Suppressor macrophage treated with lipopolysaccharide for 1 hour (primary cell): ENCODE results near the gene SPECC1.
"Not testable (repeated sequence)": the region's sequence is repeated elsewhere in the genome, so short reads cannot be mapped to it uniquely, and the experiment has no call there.

Experiments
- DNase-seq, 3 donors: peaks; one replicate each; pipeline ENCODE4 v3.0.0-alpha.2; 2020 to 2022

Gene SPECC1

DNA sequence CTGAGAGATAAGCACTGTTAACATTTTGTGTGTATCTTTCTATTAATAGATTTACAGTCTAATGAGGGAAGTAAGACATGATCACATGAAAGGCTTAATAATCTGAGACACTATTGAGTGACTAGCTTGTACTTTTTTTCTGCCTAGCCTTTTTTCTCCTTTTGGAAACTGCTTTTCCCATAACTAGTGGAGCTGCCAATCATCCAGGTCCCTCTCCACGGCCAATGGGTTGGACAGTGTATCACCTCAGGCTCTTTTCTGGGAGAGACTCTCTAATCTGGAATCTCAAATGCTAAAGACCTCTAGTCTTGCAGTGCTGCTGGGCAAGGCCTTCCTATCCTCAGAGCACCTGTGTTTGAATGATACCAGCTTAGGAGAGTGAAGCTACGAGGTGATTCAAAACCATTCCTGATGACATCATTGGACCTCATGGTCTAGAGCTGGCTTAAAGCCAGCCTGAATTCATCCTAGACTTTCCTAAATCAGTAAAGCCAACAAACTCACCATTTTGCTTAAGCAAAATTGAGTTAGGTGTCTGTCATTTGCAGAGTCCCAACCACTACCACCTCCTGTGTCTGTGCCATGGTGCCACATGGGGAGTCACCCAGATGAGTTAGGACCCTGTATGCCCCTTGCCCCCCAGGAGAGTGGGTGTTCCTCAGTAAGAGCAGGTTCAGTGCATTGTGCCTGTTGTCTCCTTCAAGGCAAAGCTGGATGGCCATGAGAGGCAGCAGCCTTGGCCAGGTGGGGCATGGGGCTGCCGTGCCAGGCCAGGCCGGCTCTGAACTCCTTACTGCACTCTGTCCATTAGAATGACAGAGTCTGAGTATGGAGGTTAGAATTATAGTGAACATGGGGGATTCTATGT is 62.9 kb downstream of the SPECC1 start:
- peak in 2 of 3 donors; percentile 30 to 46 for DNase-seq

DNA sequence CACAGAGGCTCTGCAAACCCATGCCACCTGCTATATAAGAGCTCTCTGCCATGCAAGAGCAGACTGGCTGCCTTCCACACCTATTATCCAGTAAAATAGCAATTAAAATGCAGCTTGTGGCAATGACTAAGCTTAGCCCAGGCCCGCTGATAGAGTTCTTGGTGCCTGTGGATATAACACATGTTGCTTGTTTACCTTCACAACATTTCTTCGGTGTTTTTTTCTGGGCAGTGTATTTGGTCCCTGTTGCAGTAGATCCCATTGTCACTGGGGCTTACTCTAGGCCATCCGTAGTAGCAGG is 63.5 kb downstream of the SPECC1 start:
- DNase-seq = no peak

DNA sequence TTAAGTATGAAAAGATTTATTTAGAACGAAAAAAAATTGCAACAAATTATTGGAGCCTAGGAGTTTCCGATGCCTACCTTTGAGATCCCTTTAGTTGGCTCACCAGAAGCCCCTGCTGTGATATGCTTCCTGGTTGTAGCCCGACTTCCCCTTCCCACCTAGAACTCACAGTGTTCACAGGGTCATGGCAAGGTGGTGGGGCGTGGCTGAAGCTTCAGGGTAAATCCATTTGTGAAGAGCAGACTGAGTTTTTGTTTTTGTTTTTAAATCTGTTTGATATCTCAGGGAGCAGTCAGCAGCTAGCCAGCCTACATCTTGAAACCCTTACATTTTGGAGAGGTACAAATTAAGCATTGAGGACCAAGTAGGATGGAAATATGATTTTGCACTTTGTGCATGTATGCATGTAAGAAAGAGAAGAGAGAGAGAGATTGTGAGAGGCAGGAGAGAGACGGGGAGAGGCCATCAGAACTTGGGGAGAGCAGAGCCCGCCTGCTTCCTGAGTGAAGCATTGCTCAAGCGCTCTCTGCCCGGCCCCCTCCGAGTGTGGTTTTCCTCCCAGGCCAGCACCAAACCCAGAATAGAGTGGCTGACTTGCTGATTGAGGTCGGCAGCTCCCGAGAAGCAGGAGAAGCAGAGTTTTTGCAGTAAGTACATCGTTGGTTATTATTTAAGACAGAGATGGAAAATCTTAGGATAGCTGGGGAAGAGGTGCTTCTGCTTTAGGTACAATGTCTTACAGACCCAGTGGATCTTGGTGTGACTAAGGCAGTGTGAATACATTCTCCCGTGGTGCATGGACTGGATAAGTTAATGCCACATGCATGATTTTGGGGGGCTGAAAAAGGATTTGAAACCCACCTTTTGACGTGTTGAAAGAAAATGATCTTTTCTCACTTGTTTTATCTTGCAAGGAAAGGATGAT is 64.2 kb downstream of the SPECC1 start:
- DNase-seq = peak; percentile 55 to 71 (median 58)

DNA sequence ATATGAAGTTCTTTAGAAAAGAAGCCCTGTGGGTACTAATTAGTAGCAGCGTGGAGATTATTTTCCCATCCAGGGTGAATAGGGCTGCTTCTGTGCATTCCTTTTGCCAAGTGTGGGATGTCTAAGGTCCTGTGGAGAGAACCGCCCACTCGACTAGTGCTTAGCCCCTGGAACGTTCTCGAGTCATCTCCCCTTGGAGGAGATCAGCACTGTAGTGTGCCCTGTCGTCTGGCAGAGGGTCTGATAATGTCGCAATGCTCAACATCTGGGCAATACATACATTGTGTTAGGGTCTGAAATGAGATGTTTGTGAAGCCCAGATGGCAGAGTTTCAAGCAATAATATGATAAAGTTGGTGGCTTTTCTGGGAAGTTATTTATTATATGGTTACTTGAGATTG is 64.8 kb downstream of the SPECC1 start:
- peak in 1 of 3 donors; percentile 31 for DNase-seq

DNA sequence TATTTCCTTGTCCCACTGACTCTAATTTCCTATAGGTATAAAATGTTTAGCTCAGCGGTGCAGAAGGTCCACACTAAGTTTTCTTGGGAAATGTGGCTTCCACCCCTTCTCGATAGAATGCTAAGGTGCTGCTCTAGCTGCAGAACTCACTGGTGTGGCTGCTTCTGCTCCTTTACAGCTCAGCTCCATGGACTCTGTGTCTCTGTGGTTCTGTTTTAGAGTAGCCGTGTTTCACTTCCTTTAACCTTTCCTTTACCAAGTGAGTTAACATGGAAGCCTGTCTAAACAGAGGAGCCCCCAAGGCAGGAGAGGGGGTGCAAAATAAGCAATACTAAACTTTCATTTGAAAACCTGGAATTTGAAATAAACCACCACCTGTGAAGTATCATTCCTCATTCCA is 65.3 kb downstream of the SPECC1 start:
- DNase-seq = peak; percentile 28 to 53 (median 49)

DNA sequence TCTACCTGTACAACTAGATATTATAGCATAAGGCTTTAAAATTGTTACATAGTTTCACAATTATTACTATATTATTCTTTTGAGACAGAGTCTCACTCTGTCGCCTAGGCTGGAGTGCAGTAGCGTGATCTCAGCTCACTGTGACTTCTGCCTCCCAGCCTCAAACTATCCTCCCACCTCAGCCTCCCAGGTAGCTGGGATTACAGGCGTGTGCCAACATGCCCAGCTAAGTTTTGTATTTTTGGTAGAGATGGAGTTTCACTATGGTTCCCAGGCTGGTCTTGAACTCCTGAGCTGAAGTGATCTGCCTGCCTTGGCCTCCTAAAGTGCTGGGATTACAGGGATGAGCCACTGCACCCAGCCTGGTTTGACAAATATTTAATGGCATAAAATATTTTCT is 67.0 kb downstream of the SPECC1 start:
- DNase-seq = not testable (repeated sequence)

DNA sequence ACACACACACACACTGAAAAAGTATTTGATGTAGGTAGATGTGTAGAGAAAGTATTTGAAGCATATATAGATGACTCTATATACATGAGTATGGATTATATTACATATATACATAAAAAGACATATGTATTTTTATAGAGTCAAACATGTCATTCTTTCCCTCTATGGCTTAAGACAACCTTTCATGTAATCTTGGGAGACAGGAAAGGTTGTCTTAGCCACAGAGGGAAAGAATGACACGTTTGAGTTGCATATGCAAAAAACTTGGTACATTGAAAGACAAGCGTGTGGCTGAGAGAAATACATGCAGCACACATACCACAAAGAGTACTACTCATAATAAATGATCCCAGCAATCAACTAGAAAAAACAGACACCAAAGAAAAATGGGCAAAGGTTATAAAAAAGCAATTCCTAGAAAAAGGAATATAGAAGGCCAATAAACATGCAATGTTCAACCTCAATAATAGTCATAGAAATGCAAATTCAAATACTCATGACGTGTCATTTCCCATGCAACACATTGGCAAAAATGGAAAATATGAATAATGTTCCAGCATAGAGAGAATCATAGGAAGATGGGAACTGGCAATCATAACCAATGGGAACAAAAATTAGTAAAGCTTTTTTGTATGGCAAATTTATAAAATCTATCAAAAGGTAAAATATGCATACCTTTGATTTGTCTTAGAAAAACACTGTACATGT is 69.0 kb downstream of the SPECC1 start:
- DNase-seq = peak in 2 of 3 donors; percentile 39 to 68

DNA sequence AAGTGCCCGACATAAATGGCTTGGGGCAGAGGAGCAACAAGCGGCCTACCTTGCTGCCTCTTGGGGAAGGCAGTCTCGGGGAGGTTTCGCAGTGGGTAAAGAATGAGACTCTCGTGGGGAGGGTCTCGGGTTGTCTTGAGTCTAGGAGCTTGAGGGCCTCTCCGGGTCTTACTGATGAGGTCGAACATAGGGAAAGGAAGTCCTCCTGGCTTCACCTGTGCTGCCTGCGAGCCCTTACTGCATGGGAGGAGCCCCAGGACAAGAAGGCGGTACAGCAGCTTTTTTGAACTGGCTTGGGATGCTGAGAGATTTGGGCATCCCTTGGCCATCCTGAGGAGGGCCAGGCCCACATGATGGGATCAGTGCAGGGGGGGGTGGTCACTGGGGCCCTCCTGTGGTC is 71.4 kb downstream of the SPECC1 start:
- no peak for DNase-seq

DNA sequence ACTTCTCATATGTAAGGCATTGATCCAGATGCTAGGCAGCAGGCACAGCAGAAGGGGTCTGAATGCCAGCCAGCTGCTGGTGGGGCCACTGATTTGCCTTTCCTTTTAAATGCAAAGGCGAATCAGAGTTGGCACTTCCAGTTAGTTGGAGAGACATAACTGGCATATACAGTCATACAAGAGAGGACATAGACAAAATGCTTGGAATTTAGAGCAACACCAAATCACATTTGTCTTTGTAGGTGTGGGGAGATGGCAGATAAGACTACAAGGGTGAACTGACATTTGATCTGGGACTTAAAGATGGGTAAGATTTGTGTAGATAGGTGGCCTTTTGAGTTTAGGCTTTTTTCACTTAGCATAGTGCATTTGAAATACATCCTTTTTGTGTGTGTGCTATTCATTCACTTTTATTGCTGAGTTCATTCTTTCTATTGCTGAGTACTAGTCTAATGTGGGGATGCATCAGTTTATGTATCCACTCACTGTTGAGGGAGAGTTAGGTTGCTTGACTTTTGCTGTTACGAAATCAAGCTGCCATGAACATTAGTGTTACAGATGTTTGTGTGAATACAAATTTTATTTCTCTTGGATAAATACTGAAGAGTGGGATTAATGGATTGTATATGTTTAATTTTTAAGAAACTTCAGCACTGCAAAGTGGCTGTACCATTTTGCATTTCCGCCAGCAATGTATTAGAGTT is 74.1 kb downstream of the SPECC1 start:
- DNase-seq = no peak

DNA sequence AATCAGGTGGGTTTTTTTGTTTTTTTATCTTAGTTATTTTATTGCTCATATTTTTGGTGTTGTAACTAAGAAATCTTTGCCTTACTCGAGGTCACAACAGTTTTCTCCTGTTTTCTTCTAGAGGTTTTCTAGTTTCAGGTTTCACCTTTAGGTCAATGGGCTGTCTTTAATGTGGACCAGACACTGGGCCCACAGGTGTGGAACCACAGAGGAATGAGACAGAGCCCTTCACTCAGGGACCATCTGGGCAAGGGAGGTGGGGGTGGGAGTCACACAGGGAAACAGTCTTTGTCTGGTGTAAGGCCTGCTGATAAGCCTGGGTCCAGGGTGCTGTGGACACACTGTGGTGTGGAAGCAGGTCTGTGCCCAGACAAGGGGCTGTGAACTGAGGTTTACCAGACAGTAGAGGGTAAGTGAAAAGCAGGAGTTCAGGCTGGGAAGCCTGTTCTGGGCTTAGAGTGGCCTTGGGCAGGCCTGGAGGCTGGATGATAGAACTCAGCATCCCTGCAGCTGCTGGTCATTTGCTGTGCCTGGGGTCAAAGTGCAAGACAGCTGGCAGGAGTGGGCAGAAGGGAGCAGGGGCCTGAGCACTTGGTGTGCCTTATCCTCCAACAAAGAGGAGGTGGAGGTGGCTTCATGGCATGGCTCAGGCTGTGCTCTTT is 75.6 kb downstream of the SPECC1 start:
- no peak for DNase-seq

DNA sequence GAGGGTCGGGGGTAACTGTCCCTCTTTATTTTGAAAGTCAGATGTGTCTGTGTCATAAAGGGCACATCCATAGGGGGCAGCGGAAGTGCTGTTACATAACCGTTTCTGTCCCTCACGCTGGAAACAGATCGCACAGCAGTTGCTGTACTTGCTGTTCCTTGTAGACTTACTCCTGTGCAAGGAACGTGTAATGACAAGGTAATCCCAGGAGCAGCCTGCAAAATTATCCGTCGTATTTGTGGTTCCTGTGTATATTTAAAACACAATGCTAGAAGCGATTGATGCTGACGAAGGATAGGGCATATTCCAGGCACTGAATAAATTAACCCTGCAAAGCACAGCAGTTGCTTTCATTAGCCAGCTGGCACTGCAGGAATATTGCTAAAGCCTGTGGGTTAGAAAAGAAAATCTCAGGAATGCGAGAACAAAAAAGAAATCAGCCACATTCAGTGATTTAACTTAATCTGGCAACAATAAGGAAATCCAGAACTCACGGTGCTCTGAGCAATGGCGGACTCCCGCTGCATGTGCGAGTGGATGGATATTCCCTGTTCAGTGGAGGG is 76.2 kb downstream of the SPECC1 start:
- no peak for DNase-seq

DNA sequence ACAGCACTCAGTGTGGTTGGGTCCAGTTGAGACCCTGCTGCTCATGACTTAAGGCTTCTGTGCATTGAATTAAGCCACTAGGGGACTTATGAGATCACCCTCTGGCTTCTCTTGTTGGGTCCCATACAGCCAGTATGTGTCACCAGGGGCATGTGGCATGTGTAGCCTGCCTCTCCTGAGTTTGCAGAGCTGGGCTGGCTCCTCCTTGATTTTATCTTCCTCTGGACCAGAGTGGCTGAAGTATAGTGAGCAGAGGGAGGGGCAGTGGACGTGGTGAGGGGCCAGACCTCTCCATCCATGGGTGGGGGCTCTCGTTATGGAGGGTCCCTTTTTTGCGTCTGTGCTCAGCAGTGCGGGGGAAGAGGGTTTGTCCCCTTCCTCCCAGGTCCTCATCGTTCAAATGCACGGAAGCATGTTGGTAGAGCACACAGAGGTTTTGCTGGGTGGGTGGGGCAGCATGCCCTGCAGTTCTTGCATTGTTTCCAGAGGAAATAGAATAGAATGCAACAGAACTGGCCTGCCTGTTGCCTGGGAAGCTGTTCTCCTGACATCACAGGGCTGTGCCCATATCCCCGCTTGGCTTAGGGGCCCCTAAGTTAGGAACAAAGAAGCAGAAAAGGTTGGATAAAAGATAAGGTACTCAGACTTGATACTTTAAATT is 77.4 kb downstream of the SPECC1 start:
- DNase-seq = no peak

DNA sequence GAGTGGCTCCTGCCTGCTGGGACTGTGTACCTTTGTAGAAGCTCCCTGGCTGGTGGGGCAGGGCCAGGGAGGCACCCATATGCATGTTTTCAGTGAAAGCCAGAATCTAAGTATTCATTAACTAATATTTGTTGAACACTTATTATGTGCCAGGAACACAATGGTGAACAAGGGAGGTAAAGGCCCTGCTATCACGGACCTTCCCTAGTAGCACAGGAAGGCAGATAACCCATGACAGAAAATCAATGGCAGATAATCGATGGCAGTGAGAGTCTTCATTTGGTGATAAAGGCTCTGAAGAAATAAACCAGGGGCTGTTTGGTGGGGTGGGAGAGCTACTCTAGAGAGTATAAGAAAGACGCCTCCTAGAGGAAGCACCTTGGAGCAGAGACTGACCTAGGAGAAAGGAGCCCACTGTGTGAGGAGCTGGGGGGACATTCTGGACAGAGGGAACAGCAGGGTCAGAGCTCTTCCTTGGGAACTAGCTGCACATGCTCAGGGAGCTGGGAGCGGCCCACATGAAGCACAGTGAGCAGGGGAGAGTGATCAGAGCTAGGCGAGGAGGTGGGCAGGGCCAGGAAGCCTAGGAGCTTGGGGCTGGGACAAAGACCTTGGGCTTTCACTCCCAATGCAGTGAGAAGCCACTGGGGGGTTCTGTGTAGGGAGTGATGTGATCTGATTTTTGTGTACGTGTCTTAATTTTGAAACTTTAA is 78.5 kb downstream of the SPECC1 start:
- no peak for DNase-seq

DNA sequence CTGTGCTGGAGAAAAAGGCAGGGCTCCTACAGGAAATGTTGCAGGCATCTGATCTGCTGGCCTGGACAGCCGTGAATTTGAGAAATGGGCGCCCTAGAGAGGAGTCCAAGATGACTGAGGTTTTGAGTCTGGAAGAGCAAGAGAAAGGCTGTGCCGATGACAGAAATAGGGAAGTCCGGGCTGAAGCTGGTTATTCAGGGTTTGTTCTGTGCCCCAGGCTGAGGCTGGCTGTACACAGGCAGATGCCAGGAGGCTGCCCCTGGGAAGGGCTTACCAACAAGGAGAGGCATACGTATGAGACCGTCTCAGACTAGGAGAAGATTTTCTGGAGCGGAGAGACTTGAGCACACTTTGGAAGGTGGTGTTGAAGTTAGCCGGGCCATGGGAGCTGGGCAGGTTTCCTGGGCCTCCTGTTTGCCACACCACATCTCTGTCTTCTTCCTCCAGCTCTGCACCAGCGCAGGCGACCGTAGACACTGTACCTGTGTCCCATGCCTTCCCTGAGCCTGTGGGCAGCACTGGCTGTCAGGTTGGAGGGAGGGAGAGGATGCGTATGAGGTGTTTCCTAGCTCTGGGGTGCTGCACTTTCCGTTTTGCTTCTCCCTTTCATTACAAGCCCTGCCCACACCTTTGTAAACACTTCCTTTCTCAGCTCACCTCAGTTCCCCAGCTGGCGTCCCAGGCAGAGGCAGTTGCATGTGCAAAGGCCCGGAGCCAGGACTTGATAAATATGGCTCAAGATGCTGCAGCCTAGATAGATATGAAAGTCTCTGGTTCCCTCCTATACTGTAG is 80.8 kb downstream of the SPECC1 start:
- DNase-seq = peak; percentile 41 to 50 (median 46)

DNA sequence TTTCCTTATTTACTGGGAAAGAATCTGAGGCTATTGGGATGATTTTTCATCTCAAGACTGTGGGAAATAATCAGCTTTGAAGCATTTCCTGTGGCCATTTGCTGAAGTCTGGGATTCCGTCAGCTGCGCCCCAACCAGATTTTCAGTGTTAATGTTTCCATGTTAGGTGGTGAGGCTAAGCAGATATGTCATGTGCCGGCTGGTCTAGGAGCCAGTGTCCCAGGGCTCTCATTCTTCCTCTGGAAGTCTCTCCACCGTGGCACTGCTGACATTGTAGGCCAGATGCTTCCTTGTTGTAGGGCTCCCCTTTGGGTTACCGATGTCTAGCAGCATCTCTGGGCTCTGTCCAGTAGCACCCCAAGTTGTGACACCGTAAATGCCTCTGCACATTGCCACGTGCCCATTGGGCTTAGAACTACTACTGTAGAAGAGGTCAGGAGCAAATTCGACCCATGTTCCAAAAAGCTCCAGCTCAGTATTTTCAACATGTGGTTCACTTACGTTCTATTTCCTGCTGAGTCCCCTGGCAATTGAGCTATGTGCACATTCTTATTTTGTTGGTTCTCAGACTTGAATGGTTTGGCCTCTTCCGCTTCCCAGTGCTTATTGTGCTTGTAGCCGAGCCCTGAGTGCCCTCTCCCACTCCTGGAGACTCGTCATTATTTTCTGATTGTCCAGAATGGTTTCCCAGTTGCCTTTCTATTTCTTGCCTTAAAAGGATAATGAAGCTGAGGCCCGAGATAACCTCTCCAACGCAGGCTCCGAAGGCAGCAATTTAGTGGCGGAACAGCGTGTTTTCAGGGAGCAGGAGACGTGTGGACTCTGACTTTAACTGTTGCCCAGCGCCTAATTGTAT is 82.2 kb downstream of the SPECC1 start:
- DNase-seq = no peak

DNA sequence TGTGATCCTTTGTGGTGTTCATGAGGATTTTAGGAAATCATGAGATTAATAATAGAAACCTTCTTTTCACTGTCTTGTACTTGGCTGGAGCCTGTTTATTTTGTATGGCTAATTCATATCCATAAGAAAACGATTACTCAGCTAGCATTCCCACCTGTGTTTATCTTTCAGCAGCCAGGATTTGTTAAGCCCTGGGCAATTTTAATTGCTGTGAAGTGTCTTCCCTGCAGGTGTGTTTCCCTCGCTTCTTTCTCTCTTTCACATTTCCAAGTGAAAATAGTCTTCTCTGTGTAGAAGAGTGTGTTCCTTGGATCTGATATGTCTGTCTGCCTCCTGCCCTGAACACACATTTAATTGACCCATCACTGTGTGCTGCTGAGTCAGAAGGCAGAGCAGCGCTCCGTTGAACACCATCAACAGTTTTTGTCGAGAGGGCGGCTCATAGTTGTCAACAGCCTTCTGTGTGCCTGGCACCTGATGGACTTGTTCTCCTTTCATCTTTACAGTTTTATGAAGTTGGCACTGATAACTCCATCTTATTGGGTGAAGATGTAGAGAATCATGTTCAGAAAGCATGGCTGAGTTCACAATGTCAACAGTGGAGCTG is 83.2 kb downstream of the SPECC1 start:
- no peak for DNase-seq

DNA sequence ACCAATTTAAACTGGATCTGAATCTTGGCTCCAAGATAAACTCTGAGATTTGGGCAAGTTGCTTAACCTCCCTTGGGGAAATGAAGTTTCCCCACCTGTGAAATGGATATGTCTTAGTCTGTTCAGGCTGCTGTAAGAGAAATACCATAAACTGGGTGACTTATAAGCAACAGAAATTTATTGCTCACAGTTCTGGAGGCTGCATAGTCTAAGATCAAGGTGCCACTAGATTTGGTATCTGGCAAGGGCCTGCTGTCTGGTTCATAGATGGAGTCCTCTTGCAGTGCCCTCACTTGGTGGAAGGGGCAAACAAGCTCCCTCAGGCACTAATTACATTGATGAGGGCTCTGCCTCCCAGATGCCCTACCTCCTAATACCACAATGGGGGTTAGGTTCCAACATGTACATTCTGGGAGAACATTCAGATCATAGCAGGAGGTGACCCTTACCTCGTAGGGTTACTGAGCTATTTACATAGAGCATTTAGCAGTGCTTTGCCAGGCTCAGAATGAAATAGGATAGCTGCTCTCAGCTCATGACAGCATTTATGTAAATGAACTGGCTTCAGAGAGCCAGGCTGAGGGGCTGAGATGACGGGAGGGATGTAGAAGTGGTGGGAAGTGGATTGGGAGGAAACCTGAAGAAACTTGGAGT is 83.9 kb downstream of the SPECC1 start:
- DNase-seq = no peak

DNA sequence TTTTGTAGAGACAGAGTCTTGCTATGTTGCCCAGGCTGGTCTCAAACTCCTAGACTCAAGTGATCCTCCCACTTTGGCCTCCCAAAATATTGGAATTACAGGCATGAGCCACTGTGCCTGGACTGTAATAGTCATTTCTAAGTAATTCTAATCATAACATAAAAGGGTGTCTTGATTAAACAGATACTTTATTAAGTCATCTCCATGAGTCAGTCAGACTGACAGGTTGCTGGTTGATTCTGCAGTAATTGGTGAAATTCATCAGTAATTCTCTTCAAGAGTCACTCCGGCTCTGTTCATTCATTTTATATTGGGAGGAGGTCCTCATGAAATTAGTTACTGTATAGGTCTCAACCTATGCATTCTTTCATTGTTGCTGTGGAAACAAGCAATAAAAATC is 85.6 kb downstream of the SPECC1 start:
- no peak for DNase-seq
